Smooth muscle cell (in vitro differentiated cells): Measurements from ENCODE around the gene PARP3. TPM values are rescaled to one million over a fixed set of nuclear protein-coding genes. Genes with fewer than 3 reads are reported as not detected.
A peak's percentile ranks its signal among the peaks of the same experiment; 100 is the strongest.

ENCODE experiments used
- DNase-seq: peaks from one replicate; lab custom pipeline; 2025; ENCODE audit not compliant: unreplicated experiment; lab: John Stamatoyannopoulos, UW
- H2AFZ ChIP-seq: fragments of 200-600 bp; sonication (generic); 2 replicates; pipeline ENCODE4 v1.6.0; 2016; ENCODE audit warnings: antibody characterized with exemption, low read depth, mild to moderate bottlenecking
- H3F3A ChIP-seq: fragments of 200-600 bp; sonication (generic); 2 replicates; pipeline ENCODE4 v1.6.0; 2017; ENCODE audit warnings: antibody characterized with exemption, low read depth
- H3K27ac ChIP-seq: fragments of 200-600 bp; sonication (generic); 2 replicates; pipeline ENCODE4 v1.5.1; 2016; ENCODE audit warnings: low read depth, mild to moderate bottlenecking
- H3K27me3 ChIP-seq: fragments of 200-600 bp; sonication (generic); 2 replicates; pipeline ENCODE4 v1.6.1; 2016; ENCODE audit warnings: low read depth, mild to moderate bottlenecking
- H3K36me3 ChIP-seq: fragments of 200-600 bp; sonication (generic); 2 replicates; pipeline ENCODE4 v1.5.1; 2016; ENCODE audit warnings: low read depth
- H3K4me1 ChIP-seq: fragments of 200-600 bp; sonication (generic); 2 replicates; pipeline ENCODE4 v1.5.1; 2016; ENCODE audit warnings: low read depth
- H3K4me2 ChIP-seq: fragments of 200-600 bp; sonication (generic); 2 replicates; pipeline ENCODE4 v1.6.0; 2016; ENCODE audit warnings: mild to moderate bottlenecking
- H3K4me3 ChIP-seq: fragments of 200-600 bp; sonication (generic); 2 replicates; pipeline ENCODE4 v1.5.1; 2016; ENCODE audit warnings: mild to moderate bottlenecking
- H3K79me2 ChIP-seq: fragments of 200-600 bp; sonication (generic); 2 replicates; pipeline ENCODE4 v1.6.0; 2016; ENCODE audit warnings: low read depth, mild to moderate bottlenecking
- H3K9ac ChIP-seq: fragments of 200-600 bp; sonication (generic); 2 replicates; pipeline ENCODE4 v1.6.0; 2016; ENCODE audit warnings: low read depth
- H3K9me3 ChIP-seq: fragments of 200-600 bp; sonication (generic); replicated peaks from 2 replicates; pipeline ENCODE4 v1.5.1; 2016; ENCODE audit warnings: low read depth
- H4K20me1 ChIP-seq: fragments of 200-600 bp; sonication (generic); 2 replicates; pipeline ENCODE4 v1.6.0; 2016; ENCODE audit warnings: low read depth
- WGBS: methylation state at CpG from one replicate; pipeline ENCODE4 v1.1.7; 2016; ENCODE audit warnings: low lambda C conversion rate; 5-methylcytosine and 5-hydroxymethylcytosine counted together
- polyA plus RNA-seq: library from polyadenylated mRNA; unstranded; fragments of >200 nt; fragmentation: Nextera tagmentation; extraction: Ambion mirVana; gene quantifications from 2 replicates; pipeline ENCODE4 v1.2.1, GENCODE V29; 2016
- total RNA-seq: library from RNA; depleted of rRNA; stranded (reverse); fragments of >200 nt; gene quantifications from 2 replicates; pipeline ENCODE4 v1.2.3, GENCODE V29; 2014
- TF ChIP-seq, protein P1 (sequence below): fragments of 200-600 bp; sonication (generic); IDR thresholded peaks from 2 replicates; pipeline ENCODE4 v1.5.1; 2017; ENCODE audit warnings: borderline replicate concordance, mild to moderate bottlenecking, antibody characterized with exemption; ENCODE audit not compliant: insufficient read depth, poor library complexity, severe bottlenecking

PARP3 gene
- total and polyA plus RNA-seq, 2 experiments from 2014 or later, result 7.2 to 10.5 TPM

DNA sequence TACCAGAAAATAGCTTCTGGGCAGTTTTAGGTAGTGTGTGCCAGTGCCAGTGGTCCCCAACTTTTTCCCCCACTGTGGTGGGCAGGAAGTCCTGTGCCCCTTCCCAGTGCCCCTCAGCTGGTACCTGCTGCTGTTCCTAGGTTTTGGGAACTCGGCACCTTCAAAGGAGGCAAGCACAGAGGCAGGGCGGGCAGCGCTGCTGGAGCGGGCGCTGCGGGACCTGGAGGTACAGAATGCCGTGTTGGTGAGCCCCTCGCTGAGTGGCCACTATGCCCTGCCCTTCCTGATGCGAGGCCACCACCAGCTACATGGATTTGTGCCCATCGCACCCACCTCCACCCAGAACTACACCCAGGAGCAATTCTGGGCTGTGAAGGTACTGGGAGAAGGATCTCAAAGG is 38.1 kb downstream of the PARP3 start:
- H3F3A ChIP-seq, result peaks cover 13% of the 10 kb centered on the region
- H3K4me3 ChIP-seq, result no peak overlapping the region
- peaks cover 19% of the 10 kb centered on the region for H3K79me2 ChIP-seq
- H4K20me1 ChIP-seq, result no peaks in the 10 kb centered on the region
- H3K9me3 ChIP-seq, result no peaks in the 10 kb centered on the region
- H2AFZ ChIP-seq, result no peak overlapping the region
- no peak overlapping the region for H3K27ac ChIP-seq
- TF ChIP-seq, protein P1, sequence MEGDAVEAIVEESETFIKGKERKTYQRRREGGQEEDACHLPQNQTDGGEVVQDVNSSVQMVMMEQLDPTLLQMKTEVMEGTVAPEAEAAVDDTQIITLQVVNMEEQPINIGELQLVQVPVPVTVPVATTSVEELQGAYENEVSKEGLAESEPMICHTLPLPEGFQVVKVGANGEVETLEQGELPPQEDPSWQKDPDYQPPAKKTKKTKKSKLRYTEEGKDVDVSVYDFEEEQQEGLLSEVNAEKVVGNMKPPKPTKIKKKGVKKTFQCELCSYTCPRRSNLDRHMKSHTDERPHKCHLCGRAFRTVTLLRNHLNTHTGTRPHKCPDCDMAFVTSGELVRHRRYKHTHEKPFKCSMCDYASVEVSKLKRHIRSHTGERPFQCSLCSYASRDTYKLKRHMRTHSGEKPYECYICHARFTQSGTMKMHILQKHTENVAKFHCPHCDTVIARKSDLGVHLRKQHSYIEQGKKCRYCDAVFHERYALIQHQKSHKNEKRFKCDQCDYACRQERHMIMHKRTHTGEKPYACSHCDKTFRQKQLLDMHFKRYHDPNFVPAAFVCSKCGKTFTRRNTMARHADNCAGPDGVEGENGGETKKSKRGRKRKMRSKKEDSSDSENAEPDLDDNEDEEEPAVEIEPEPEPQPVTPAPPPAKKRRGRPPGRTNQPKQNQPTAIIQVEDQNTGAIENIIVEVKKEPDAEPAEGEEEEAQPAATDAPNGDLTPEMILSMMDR, result no peak
- no peak overlapping the region for H3K4me2 ChIP-seq
- 98% methylated on average over 10 of the region's 10 CpGs for WGBS
- DNase-seq, result no peak
- no peaks in the 10 kb centered on the region for H3K27me3 ChIP-seq
- H3K36me3 ChIP-seq, result no peaks in the 10 kb centered on the region
- peaks cover 23% of the 10 kb centered on the region for H3K4me1 ChIP-seq
- H3K9ac ChIP-seq, result no peak overlapping the region

DNA sequence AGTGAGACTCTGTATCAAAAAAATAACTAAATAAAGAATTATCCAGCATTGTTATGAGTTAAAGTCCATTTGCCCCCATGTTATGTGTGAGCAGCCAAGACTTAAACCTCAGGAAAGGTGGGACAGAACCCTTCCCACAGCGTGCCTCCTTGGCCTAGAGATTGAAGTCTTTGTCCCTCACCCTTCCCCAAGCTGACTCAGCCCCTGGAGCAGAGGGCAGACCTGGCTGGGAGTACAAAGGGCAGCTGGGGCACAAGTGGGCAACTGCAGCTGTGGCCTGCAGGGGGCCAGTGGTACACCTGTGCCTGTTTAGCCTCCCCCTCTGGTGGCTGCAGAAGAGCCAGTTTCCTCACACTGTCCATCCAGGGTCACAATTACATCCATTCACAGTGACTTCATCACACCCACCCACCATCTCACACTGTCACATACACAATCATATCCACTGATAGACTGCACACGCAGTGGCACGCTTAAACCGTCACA is 40.2 kb downstream of the PARP3 start:
- Histone ChIP-seq H4K20me1 (no peaks in the 10 kb centered on the region), H3K4me1 (peaks cover 17% of the 10 kb centered on the region), H3K4me2 (peak overlapping the region; percentile 83), H3K27ac (peak overlapping the region; percentile 96), H3K9ac (peak overlapping the region; percentile 80), H3F3A (no peaks in the 10 kb centered on the region), H2AFZ (peak overlapping the region; percentile 4), H3K79me2 (peaks cover 19% of the 10 kb centered on the region), H3K9me3 (no peaks in the 10 kb centered on the region), H3K36me3 (no peaks in the 10 kb centered on the region), H3K27me3 (no peaks in the 10 kb centered on the region), H3K4me3 (peak overlapping the region; percentile 61)
- TF ChIP-seq, protein P1, result peak; percentile 42
- WGBS, result 4% methylated on average over 4 of the region's 4 CpGs
- no peak for DNase-seq

DNA sequence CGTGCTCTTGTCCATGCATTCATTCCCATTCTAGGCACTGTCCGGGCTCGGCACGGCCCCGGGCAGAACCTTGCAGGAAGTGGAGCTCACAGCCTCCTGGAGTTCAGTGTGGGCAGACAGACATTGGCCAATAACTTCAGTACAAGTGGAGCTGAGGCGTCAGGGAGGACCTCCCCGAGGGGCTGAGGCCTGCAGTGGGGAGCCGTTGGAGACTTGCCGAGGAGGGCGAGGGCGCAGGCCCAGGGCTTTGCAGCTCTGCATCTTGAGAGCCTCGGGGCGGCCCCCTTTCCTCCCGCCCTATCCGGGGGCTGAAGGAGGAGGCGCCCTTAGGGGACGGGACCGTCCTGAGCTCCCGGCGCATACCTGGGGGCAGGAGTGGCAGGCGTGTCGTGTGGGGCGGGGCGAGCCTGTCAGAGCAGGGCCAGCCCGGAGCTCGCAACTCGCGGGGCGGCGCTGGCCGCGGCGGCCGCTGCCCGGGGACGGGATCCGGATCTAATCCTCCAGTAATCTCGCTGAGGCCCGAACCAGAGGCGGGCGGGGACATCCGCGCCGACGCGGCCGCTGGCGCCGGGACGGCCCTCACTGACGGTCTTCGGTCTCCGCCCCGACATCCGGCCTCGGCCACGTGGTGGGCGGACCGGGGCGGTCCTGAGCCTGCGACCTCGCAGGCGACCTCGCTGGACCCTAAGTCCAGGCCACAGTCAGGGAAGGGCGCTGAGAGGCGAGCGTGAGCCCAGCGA is 40.8 kb downstream of the PARP3 start, which contains the start of gene ACY1:
Gene ACY1, plus strand, starts transcription at position 698 of the 740 bp plus-strand sequence. CDS start 530 bp downstream, outside the sequence.
- Histone ChIP-seq H3K27ac (peak within 1 kb of the TSS; percentile 96), H3K4me3 (peak within 1 kb of the TSS; percentile 61), H3K9me3 (no peaks in the 10 kb centered on the region), H4K20me1 (no peaks in the 10 kb centered on the region), H3K9ac (peak within 1 kb of the TSS; percentile 80), H2AFZ (peak within 1 kb of the TSS; percentile 4), H3K4me1 (peaks cover 17% of the 10 kb centered on the region), H3K27me3 (no peaks in the 10 kb centered on the region), H3K36me3 (no peaks in the 10 kb centered on the region), H3F3A (no peaks in the 10 kb centered on the region), H3K79me2 (peaks cover 19% of the 10 kb centered on the region), H3K4me2 (peak within 1 kb of the TSS; percentile 83)
- DNase-seq, result peak; percentile 99
- TF ChIP-seq, protein P1, result no peak
- under 1% methylated on average over 62 of the region's 68 CpGs for WGBS
